Hepatocyte (in vitro differentiated cells): ENCODE measurements around the gene NECAB3.

ENCODE experiments used
- EZH2phosphoT487 ChIP-seq: fragments of 200-600 bp; sonication (generic); IDR thresholded peaks from one replicate; pipeline ENCODE4 v1.6.1; 2018; ENCODE audit warnings: antibody characterized with exemption, mild to moderate bottlenecking, low read depth, moderate library complexity; ENCODE audit not compliant: unreplicated experiment, severe bottlenecking
- TF ChIP-seq, protein P1 (sequence below): fragments of 200-600 bp; sonication (generic); IDR thresholded peaks from 2 replicates; pipeline ENCODE4 v1.5.1; 2016; ENCODE audit warnings: antibody characterized with exemption, mild to moderate bottlenecking; ENCODE audit not compliant: poor library complexity

DNA sequence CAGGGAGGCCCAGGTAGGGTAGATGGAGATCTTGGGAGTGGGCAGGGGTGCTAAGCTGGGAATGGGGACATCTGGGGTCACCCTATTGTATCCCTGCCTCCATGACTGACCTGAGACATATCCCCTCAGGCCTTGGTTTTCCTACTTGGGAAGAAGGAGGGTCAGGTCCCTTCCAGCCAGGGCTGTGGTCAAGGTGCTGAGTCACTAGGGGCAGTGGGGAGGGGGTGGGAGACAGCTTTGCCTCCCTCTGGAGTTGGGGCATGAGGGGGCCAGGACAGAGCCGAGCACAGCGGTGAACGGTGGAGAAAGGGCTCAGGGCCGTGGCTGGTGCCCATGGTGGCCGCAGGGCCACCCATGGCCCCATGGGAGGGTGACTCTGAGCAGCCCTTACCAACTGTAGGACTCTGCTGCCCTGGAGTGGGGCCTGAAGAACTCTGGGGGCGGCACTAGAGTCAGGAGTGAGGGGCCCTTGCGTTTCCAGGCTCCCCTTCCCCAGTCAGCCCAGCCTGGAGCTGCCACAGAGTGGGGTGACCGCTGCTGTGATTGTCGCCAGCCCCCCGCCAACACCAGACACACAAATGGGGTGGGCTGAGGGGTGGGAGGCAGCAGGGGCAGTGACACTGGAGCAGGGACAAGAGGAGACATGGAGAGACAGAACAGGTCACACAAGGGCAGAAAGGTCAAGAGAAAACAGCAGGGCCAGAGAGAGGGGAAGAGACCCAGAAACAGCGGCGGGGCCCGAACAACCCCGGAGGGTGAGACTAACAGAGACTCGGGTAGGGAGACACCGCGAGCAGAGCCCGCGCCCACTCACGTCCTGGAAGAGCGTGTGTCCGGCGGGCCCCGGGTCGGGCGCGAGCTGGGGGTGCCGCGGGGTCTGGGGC, 576 bp downstream of the NECAB3 start:
- TF ChIP-seq, protein P1, sequence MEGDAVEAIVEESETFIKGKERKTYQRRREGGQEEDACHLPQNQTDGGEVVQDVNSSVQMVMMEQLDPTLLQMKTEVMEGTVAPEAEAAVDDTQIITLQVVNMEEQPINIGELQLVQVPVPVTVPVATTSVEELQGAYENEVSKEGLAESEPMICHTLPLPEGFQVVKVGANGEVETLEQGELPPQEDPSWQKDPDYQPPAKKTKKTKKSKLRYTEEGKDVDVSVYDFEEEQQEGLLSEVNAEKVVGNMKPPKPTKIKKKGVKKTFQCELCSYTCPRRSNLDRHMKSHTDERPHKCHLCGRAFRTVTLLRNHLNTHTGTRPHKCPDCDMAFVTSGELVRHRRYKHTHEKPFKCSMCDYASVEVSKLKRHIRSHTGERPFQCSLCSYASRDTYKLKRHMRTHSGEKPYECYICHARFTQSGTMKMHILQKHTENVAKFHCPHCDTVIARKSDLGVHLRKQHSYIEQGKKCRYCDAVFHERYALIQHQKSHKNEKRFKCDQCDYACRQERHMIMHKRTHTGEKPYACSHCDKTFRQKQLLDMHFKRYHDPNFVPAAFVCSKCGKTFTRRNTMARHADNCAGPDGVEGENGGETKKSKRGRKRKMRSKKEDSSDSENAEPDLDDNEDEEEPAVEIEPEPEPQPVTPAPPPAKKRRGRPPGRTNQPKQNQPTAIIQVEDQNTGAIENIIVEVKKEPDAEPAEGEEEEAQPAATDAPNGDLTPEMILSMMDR = no peak
- TF ChIP-seq EZH2phosphoT487 = no peak
